Rectal smooth muscle tissue (tissue), 1 donor: Measurements from ENCODE around the gene PTPN4.

ENCODE experiments used
- H3K27ac ChIP-seq: one replicate; pipeline ENCODE4 v1.7.0; 2013; ENCODE audit warnings: low read depth, low read length, inconsistent platforms
- H3K27me3 ChIP-seq: one replicate; pipeline ENCODE4 v1.7.0; 2013; ENCODE audit warnings: low read length; ENCODE audit not compliant: control insufficient read depth, insufficient read depth
- H3K36me3 ChIP-seq: one replicate; pipeline ENCODE4 v1.7.0; 2013; ENCODE audit warnings: low read length; ENCODE audit not compliant: control insufficient read depth, insufficient read depth
- H3K4me1 ChIP-seq: one replicate; pipeline ENCODE4 v1.7.0; 2013; ENCODE audit warnings: low read length; ENCODE audit not compliant: control insufficient read depth, insufficient read depth
- H3K4me3 ChIP-seq: one replicate; pipeline ENCODE4 v1.7.0; 2013; ENCODE audit warnings: low read length
- H3K9ac ChIP-seq: one replicate; pipeline ENCODE4 v1.7.0; 2013; ENCODE audit warnings: low read length

The PTPN4 gene

DNA sequence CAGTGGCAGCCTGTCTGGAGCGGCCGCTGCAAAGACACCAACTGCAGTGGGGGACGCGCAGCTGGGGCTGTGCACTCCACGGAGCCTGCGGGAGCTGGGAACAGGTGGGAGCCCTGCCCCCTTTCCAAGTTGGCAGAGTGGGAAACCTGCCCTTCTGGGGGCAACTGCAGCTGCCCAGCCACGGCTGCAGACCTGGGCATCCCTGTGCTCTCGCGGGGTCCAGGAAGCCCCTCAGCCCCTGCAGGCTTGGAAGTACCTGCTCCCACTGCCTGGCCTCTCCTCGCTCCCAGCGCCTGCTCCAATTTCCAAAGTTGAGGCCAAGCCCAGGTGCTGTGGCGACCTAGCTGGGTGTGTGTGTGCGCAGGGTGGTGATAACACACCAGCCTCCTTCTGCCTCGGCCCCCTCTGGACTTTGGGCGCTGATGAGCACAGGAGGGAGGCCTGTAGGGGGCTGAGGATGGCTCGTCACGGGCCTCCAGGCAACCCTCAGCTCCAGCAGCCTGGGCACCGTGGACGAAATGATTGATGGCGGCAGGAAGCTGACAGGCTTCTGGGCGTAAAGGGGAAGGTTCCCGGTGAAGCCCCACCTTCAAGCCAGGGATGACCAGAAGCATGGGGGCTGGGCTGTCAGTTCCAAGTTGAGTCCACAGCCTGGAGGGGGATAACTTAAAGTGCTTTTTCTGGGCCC lies 76.9 kb downstream of the PTPN4 start:
- Histone ChIP-seq H3K27ac (no peak overlapping the region), H3K9ac (no peak overlapping the region), H3K4me3 (no peak overlapping the region), H3K36me3 (no peaks in the 10 kb centered on the region), H3K4me1 (no peaks in the 10 kb centered on the region), H3K27me3 (no peaks in the 10 kb centered on the region)

- no peaks in the 10 kb centered on the region for H3K36me3 ChIP-seq
- no peak overlapping the region for H3K4me3 ChIP-seq
- no peak overlapping the region for H3K27ac ChIP-seq
- H3K9ac ChIP-seq: no peak overlapping the region
- no peaks in the 10 kb centered on the region for H3K4me1 ChIP-seq
- H3K27me3 ChIP-seq: no peaks in the 10 kb centered on the region
These were observed 77.6 kb downstream of the PTPN4 start for GRCh38 chr2:119837350-119837749.

DNA sequence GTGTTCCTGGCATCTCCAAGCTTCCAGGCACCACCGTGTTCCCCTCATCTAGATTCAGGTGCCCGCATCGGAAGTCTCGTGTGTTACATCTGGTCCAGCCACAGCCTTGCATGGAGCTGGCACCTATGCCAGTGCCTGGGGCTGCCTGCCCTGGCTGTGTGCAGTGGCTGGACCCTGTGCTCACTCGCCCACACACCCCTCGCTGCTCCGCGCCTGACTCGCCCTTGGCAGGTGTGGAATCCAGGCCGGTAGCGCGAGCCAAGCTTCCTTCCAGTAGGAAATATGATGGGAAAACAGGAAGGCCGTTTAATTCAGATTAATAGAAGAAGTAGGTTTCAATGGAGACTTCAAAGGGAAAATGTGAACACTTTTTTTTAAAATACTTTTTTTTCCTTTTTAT lies 78.0 kb downstream of the PTPN4 start:
- H3K9ac ChIP-seq: no peak overlapping the region
- H3K27ac ChIP-seq: no peak overlapping the region
- H3K36me3 ChIP-seq: no peaks in the 10 kb centered on the region
- H3K4me3 ChIP-seq: no peak overlapping the region
- no peaks in the 10 kb centered on the region for H3K27me3 ChIP-seq
- H3K4me1 ChIP-seq: no peaks in the 10 kb centered on the region

- no peaks in the 10 kb centered on the region for H3K36me3 ChIP-seq
- H3K9ac ChIP-seq: no peak overlapping the region
- no peaks in the 10 kb centered on the region for H3K4me1 ChIP-seq
- H3K27ac ChIP-seq: no peak overlapping the region
- no peaks in the 10 kb centered on the region for H3K27me3 ChIP-seq
- no peak overlapping the region for H3K4me3 ChIP-seq
These were observed 78.5 kb downstream of the PTPN4 start for GRCh38 chr2:119838179-119838578.

- H3K36me3 ChIP-seq: no peaks in the 10 kb centered on the region
- no peak overlapping the region for H3K9ac ChIP-seq
- no peaks in the 10 kb centered on the region for H3K27me3 ChIP-seq
These were observed 81.8 kb downstream of the PTPN4 start for GRCh38 chr2:119841550-119841949.

DNA sequence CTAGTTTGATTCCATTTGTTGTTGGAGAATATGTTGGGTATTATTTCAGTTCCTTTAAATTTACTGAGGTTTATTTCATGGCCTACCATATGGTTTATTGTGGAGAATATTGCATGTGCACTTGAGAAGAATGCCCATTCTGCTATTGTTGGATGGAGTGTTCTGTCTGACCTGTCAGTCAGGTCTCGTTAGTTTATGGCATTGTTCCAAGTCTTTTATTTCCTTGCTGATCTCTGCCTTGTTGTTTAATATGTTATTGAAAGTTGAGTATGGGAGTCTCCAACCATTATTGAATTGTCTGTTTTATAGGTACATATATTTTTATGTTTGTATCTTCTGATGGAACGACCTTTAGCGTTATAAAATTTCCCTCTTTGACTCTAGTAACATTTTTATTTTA lies 86.3 kb downstream of the PTPN4 start:
- Histone ChIP-seq H3K9ac (no peak overlapping the region), H3K4me3 (no peak overlapping the region), H3K4me1 (no peaks in the 10 kb centered on the region), H3K27ac (no peak overlapping the region), H3K27me3 (no peaks in the 10 kb centered on the region), H3K36me3 (no peaks in the 10 kb centered on the region)

More at GRCh38 chr2:119841550-119841949, 81.8 kb downstream of the PTPN4 start:
- Histone ChIP-seq H3K4me1 (no peaks in the 10 kb centered on the region), H3K27ac (no peak overlapping the region), H3K4me3 (no peak overlapping the region)

DNA sequence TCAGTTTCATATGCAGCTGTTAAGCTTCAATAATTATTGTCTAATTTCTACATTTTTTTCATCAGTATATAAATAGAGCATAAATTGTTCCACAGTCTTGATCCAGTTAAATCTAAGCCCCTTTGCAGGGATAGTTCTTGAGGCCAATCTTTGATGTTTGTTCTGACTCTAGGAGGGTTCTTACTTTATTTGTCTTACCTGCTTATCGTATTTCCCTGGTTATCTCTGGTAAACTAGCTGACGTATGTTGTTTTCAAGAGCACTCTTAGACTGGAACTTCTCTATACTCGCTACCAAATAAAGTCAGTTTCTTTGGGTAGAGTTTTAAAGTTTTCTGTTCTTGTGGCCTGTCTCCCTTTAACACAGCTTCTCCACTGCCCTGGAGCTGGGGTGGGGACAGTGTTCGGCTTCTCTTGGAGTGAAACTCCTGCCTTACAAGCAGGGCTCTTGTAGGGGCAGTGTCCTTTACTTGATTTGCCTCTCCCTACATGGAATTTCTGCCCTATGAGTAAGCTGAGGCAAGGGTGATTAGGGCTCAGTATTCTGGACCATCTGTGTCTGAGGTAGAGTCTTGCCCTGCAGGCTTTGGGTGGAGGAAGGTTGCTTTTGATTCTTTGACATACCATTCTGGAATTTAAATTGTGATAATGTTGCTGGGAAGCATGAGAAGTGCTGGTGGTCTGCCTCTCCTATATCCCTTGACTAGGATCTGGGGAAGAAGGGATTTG lies 90.3 kb downstream of the PTPN4 start:
- H3K36me3 ChIP-seq: no peaks in the 10 kb centered on the region
- H3K27me3 ChIP-seq: no peaks in the 10 kb centered on the region
- H3K9ac ChIP-seq: no peak overlapping the region
- no peak overlapping the region for H3K27ac ChIP-seq
- H3K4me1 ChIP-seq: no peaks in the 10 kb centered on the region
- no peak overlapping the region for H3K4me3 ChIP-seq

- no peak overlapping the region for H3K27ac ChIP-seq
- no peaks in the 10 kb centered on the region for H3K36me3 ChIP-seq
- H3K9ac ChIP-seq: no peak overlapping the region
- H3K4me1 ChIP-seq: no peaks in the 10 kb centered on the region
- H3K4me3 ChIP-seq: no peak overlapping the region
- no peaks in the 10 kb centered on the region for H3K27me3 ChIP-seq
These were observed 92.5 kb downstream of the PTPN4 start for GRCh38 chr2:119852214-119852613.

- H3K9ac ChIP-seq: no peak overlapping the region
- no peak overlapping the region for H3K4me3 ChIP-seq
- H3K27ac ChIP-seq: no peak overlapping the region
- H3K27me3 ChIP-seq: no peaks in the 10 kb centered on the region
- H3K4me1 ChIP-seq: no peaks in the 10 kb centered on the region
- no peaks in the 10 kb centered on the region for H3K36me3 ChIP-seq
These were observed 94.2 kb downstream of the PTPN4 start for GRCh38 chr2:119853777-119854399.

DNA sequence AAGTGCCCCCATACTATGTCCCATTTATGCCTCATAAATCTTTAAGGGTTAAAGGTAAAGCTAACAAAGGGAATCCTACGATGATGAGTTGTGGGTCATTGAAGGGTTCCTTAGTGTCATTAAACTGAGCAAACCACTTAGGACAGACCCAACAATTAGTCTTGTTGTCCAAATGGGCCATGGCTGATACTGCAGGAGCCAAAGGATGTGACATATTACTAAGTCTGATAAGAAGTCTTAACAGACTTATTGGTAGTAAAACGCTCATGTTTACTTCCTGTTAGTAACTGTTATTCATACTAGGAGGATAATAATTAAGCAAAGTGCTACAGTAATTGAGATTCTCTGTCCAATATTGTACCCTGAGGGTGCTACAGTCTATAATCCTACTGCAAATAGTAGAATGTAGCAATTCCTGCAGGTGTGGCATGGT lies 96.8 kb downstream of the PTPN4 start:
- no peak overlapping the region for H3K9ac ChIP-seq
- H3K27ac ChIP-seq: no peak overlapping the region
- H3K4me1 ChIP-seq: no peaks in the 10 kb centered on the region
- no peaks in the 10 kb centered on the region for H3K27me3 ChIP-seq
- no peaks in the 10 kb centered on the region for H3K36me3 ChIP-seq
- no peak overlapping the region for H3K4me3 ChIP-seq

GRCh38 chr2:119857742-119858141 lies 98.0 kb downstream of the PTPN4 start:
- H3K27ac ChIP-seq: no peak overlapping the region
- H3K36me3 ChIP-seq: no peaks in the 10 kb centered on the region
- no peaks in the 10 kb centered on the region for H3K4me1 ChIP-seq
- no peak overlapping the region for H3K9ac ChIP-seq
- no peak overlapping the region for H3K4me3 ChIP-seq
- no peaks in the 10 kb centered on the region for H3K27me3 ChIP-seq

DNA sequence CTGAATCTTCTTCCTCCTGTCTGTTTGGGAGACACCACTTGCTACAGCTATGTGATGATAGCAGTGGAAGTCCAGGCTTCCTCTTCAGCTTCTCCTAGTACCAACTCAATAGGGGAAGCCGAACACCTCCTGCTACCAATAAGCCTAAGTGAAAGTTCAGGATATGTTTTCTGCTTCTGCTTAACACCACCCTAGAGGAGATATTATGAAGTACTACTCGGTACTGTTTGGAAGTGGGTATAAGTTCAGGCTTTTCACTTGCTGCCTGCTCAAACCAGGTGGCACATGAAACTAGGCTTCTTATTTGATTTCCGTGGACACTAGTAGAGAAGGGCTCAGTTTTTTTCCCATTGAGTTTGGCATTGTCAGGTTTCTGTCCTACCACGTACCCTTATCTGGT lies 99.8 kb downstream of the PTPN4 start:
- no peak overlapping the region for H3K4me3 ChIP-seq
- H3K27ac ChIP-seq: no peak overlapping the region
- H3K36me3 ChIP-seq: no peaks in the 10 kb centered on the region
- H3K9ac ChIP-seq: no peak overlapping the region
- no peaks in the 10 kb centered on the region for H3K4me1 ChIP-seq
- no peaks in the 10 kb centered on the region for H3K27me3 ChIP-seq
